Fibroblast of upper back skin (primary cell): ENCODE measurements around the gene AFG3L2.

Experiments
- DNase-seq: peaks from one replicate; pipeline ENCODE4 v3.0.0-alpha.2; 2013

Gene AFG3L2

DNA sequence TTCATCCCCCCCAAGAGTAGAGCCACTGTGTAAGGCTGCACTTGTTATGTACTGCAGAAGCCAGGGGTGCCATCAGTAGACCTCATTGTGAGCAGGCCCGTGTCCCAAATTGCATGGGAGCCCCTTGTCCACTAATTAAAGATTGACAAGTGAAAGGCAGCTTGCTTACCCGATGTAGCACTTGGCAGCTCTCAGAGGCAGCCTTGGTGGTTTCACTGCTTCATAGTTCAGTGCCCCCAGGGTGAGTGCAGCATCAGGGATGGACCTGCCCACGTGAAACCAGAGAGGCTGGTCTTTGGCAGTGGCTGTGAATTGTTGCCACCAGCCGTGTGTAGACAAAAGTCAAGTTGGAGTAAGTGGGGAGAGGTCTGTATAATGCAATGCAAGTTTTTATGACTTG lies 55.7 kb downstream of the AFG3L2 start:
- DNase-seq = no peak

GRCh38 chr18:12318857-12319256 lies 58.2 kb downstream of the AFG3L2 start:
- DNase-seq = no peak

DNA sequence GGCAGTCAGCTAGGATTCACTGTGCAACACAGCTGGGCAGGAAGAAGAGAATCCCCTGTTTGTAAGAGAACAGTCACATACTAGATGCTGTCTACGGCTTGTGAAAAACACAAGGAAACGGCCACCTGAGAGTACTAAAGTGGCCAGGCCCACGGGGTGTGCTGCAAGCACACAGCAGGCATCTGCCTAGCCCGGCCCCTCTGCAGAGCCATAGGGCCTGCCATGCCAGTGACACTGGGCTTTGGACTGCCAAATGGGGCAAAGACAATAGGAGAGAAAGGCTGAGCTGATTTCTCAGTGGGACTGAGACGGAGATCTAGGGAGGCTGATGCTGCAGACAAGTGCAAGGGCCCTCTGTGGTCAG lies 58.7 kb downstream of the AFG3L2 start:
- DNase-seq = no peak

DNA sequence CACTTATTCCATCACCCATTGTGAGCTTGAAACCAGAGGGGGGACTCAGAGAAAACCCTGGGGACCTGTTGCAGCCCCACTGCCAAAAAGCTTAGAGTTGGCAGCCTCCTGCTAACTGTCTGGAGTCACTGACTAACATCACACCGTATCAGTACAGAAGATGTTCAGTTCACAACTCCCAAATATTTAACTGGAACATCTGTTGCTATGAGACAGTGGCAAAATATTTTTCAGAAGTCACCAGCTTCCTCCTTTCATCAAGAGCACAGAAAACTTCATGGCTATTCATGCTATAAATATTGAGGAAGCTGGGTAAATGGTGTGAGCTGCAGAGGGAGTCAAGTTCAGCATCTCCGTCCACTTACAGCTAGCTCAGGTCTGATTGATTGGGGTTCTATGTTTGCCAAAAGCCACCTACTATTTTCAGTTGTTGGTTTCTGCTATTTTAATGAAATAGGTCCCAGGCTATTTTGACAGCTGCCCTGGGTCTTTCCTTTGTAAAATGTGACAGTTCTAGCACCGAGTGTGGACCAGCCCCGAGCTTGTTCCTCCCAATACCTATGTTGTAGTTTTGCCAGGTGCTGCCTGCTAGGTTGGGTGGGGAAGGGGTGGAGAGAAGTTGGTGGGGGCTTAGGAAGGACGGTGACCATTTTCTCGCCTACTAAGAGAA lies 59.2 kb downstream of the AFG3L2 start:
- peak; percentile 66 for DNase-seq

GRCh38 chr18:12315911-12316310 lies 61.1 kb downstream of the AFG3L2 start:
- no peak for DNase-seq

GRCh38 chr18:12315490-12315889 lies 61.5 kb downstream of the AFG3L2 start:
- DNase-seq = no peak

GRCh38 chr18:12314591-12315305 lies 62.3 kb downstream of the AFG3L2 start:
- no peak for DNase-seq

DNA sequence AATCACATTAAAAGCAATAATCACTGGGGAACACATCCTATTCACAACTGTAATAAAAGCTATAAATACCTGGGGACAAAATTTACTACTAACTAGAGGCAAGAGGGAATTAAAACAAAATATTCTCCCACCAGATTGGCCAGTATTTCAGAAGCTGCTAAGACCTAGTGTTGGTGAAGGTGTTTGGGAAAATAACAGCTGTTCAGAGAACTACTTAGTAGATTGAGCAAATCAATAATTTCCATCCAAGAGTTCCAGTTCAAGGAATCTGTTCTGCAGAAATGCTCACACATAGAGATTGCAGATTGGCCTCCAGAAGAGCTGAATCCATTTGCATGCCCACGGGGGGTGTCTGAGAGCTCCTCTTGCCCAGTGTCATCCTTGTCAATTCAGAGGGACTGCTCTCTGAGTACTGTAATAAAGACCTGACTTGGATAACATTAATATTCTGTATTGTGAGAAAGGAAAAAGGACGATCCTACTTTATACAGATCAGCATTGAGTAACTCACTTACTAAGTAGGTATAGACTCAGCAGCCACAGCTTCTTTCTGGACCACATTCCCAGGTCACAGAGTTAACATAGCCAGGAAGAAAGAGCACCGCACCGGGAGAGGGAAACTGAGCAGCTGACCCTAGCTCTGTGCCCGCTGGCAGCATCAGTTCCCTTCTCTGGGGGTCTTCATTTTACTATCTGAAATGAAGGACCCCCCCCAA lies 63.3 kb downstream of the AFG3L2 start:
- DNase-seq = no peak

DNA sequence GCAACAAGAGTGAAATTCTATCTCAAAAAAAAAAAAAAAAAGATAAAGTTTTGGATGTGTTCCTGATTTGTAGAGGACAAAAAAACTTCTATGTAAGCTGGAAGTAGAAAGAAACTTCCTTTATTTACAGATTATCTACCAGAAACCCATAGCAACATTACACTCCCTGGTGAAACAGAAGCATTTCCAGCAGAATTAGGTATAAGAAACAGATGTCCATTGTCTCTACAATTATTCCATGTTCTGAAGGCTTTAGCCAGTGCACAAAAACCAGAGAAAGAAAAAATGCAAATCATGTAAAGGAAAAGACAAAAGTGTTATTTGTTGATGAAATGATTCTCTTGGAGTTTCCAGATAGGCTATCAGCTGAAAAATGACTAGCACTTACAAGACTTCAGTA lies 64.1 kb downstream of the AFG3L2 start:
- no peak for DNase-seq

DNA sequence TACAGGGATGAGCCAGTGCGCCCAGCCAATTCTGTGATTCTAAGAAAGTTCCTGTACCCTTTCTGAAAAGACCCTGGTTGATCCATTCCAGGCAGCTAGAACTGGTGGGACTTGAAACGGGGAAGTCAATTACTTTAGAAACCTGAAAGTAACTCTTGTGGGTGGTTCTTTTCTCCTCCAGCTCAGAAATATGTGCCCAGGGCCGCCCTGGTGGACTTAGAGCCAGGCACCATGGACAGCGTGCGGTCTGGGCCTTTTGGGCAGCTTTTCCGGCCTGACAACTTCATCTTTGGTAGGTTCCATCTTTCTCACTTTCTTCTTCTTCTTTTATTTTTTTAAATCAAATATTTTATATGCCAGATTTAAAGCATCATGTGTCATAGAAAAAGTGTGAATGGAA lies 66.3 kb downstream of the AFG3L2 start:
- DNase-seq = no peak

DNA sequence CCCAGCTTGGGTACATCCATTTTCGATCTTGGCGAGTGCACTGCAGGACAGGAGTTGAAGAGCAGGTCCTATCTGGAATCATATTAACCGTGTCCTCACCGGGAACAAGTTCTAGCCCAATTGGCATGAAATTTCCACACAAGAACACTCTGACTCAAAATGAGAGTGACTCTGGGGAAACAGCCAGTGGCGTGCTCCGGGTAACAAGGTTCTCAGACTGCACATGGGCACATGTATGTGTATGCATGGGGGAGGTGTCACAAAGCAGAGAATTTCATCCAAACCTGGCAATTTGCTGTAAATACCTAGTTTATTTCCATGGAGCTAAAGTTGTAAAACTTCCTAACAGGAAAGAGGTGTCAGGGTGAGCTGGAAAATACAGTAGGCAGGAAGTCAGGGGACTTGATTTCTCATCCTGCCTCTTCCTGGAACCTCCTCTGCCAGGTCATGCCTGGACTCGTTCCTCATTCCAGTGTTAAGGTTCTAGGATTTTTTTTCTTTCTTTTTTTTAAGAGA lies 67.3 kb downstream of the AFG3L2 start:
- no peak for DNase-seq

- DNase-seq = peak; percentile 84
Observed at GRCh38 chr18:12308386-12309100, 68.5 kb downstream of the AFG3L2 start.

- DNase-seq = peak; percentile 87
Observed at GRCh38 chr18:12307701-12308385, 69.2 kb downstream of the AFG3L2 start, which contains the start of gene TUBB6. TUBB6 (plus strand) TSS chr18:12308241; CDS start chr18:12308293, 52 bp downstream.

GRCh38 chr18:12306752-12307700 lies 70.0 kb downstream of the AFG3L2 start:
- peak; percentile 71 for DNase-seq

GRCh38 chr18:12305930-12306629 lies 70.9 kb downstream of the AFG3L2 start:
- no peak for DNase-seq

- DNase-seq = no peak
Observed at GRCh38 chr18:12305211-12305610, 71.8 kb downstream of the AFG3L2 start.

- peak; percentile 65 for DNase-seq
Observed at GRCh38 chr18:12304351-12305210, 72.4 kb downstream of the AFG3L2 start.

DNA sequence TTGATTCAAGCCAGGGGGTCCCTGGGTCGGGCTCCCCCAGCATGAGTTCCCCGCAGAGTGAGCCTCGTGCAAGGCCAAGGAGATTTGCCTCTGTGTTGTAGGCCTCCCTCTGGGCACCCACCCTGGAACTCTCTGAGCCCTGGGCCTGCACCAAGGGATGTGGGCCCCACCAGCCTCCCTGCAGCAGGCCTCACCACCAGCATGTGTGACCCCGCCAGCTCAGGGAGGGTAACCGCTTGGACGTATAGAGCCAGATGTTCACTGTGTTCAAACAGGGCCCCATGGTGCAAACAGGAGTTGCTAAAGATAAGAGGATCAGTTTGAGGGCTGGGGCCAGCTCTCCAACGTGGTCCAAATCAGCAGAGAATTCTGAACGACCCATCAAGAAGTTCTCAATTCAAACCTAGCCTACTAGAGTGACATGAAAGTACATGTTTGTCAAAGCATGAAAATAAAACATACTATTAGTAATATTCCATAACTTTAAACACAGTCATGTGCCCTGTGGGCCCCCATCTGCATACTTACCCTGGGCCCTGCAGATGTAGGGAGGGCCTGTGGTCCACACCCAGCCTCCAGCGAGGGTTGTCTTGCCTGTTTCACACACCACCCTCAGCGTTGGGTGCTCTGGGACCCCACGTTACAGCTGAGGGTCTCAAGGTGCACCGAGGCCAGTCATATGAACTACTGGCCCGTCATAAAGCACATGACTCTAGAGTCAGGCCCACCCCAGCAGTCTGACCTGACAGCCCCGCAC lies 74.5 kb downstream of the AFG3L2 start:
- DNase-seq = no peak
